HG03469 (cell line): ENCODE results near the gene POLDIP3.
"Not testable (repeated sequence)": the region's sequence is repeated elsewhere in the genome, so short reads cannot be mapped to it uniquely, and the experiment has no call there.

Experiments
- ATAC-seq: cut with Tn5 transposase; IDR thresholded peaks from one replicate; pipeline ENCODE4 v1.9.1; 2021; ENCODE audit warnings: mild to moderate bottlenecking, moderate library complexity, moderate number of reproducible peaks; ENCODE audit not compliant: unreplicated experiment

The POLDIP3 gene

DNA sequence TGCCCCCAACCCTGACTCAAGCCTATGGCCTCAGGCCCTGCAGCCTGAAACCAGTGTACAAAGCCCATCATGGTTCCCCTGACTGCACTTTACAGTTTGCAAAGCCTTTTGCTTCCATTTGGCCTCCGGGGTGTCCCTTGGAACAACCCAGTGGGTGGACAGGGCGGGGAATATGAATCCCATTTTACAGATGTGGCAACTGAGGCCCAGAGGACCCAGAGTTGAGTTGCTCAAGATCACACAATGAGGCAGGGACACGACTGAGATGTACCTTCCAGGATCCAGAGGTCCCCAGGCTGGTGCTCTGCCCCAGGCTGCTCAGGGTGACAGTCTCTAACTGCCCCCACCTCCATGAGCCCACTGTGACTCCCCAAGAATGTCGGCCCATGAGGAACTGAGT is 5.4 kb upstream of the POLDIP3 start:
- ATAC-seq: no peak

DNA sequence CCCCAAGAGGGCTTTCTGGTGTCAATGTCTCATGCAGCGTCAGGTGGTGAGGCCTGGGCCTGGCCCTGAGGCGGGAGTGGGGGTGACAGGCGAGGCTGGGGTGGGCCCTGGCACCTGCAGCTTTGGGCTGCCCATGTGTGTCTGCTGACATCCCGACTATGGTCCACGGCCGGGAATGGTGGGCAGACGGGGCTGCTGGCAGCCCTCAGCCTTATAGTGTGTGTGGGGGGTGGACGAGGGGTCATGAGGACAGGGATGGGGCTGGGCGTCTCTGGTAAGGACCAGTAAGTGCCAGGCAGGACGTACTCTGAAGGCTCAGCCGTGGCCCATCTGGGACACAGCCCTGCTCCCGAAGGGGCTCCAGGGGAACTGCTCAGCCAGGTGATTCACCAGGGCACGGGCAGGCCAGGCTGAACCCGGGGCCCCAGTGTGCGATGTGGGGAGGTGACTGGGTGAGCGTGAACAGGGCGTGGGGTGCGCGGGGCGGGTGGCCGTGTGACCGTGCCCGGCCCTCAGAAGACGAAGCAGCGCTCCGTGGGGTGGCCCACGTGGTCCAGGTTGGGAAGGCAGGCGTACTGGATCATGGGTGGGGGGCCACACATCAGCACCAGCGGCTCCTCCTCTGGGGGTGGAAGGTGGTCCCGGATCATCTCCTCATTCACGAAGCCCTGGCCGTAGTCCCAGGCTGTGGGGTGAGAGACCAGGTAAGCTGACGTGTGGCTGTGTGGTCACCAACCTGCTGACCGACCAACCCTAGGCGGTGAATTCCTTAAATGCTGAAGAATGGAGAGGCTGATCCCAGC is 4.8 kb upstream of the POLDIP3 start:
- ATAC-seq: no peak

DNA sequence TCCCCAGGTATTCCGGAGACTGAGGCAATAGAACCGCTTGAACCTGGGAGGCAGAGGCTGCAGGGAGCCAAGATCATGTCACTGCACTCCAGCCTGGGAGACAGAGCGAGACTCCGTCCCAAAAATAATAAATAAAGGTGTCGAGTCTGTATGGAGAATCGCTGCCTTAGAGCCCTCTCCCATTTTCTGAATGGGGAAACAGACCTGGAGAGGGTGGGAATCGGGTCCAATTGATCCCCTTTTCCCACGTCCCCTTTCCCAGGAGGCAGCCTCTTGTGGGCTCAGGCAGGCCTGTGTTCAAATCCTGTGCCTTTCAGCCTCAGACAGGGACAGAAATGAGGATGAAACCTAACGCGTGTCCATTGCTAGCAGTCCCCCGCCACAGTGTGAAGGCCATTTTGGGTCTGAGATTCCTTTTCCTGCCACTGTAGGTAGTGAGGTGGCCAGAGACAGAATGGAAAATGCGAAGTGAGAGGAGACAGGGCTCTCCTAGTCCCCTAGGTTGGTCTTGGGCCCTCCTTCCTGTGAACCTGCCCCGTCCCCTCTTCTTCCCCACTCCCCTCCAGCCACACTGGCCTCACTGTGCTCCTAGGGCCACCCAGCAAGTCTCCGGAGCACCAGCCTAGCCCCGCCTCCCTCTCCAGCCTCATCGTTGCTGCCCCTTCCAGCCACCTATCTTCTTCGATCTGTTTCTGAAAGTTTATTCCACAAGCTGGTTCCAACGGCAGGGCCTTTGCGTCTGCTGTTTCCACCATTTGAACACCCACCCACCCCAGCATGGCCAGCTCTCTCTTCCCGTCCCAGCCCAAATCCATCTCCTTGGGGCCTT is 2.7 kb upstream of the POLDIP3 start:
- ATAC-seq: no peak

DNA sequence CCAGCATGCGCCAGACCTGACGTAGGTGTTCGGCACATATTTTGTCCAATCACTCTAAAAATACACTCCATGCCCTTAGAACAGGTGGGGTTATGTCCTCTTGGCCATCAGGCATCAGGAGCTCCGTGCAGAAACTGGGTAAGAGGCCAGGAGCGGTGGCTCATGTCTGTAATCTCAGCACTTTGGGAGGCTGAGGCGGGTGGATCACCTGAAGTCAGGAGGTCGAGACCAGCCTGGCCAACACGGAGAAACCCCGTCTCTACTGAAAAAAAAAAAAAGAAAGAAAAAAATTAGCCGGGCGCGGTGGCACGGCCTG is 1.1 kb upstream of the POLDIP3 start:
- not testable (repeated sequence) for ATAC-seq

DNA sequence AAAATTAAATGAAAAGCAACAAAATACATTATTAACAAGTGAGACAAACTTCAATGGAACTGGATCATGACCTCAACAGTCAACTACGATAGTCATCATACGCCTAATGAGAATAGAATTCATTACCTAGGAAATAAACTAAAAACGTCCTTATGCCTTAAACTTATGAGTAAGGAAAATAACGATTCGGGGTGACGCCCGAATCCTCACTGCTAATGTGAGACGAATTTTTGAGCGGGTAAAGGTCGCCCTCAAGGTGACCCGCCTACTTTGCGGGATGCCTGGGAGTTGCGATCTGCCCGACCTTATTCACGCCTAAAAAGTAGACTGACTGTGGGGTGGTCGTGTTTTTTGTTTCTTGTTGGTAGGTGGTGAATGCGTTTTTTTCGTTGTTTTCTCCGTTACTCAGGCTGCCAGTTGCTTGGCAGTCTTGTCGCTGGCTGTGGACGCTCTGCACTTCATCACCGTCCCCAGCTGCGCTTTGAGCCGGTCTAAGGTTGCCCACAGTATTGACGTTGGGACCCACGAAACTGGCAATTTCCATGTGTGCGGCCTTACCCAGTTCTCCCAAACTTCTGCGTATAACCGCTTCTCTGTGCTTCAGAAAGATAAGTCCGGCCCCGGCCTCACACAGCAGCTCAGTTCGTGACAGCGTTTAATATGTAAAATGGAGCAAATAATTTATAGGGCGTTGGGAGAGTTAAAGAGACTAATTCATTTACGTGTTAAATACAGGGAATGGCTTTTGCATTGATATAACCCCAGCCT is 593 bp upstream of the POLDIP3 start:
- ATAC-seq: peak; percentile 36

DNA sequence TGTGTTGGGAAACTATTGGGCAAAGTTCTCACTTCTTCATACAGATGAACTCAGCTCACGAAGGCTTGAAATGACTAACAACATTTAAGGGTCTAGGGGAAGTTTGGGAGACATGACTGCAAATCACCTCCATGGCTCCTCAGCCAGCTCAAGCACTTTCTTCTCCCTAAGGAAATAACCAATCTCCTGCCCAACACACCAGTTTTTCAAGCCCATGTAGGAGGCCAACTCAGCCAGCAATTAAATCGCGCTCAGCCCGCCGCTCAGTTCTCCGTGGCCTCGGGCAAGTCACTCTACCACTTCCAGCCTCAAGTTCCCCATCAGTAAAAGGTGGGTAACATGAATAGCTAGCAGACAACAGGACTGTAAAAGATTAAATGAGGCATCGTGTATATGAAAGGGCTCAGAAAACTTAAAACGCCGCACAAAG is 796 bp downstream of the POLDIP3 start:
- ATAC-seq: no peak

DNA sequence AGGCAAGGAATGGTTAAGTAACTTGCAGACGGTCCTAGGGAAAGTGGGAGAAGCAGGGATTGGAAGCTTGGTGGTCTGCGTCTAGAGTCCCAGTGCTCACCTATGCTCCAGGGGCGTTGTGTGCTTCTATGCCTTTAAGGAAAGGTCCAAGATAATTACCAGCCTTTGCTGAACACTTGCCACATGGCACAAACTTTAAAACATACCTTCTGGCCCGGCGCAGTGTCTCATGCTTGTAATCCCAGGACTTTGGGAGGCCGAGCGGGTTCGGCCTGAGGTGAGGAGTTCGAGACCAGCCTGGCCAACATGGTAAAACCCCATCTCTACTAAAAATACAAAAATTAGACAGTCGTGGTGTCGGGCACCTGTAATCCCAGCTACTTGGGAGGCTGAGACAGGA is 2.3 kb downstream of the POLDIP3 start:
- no peak for ATAC-seq

DNA sequence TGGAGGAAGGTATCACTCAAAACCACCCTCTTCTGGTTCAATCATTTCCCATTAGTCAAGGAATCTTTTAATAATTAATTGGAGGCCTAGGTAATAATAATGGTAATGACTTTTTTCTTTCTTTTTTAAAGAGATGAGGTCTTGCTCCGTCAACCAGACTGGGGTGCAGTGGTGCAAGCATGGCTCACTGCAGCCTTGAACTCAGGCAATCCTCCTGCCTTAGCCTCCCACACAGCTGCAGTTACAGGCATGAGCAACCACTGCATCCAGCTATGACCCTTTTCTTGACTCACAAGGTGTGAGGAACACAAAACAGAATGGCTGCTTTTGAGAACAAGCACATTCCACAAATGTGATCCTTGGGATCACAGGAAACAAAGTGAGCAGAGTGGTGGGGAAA is 3.6 kb downstream of the POLDIP3 start:
- ATAC-seq: no peak

DNA sequence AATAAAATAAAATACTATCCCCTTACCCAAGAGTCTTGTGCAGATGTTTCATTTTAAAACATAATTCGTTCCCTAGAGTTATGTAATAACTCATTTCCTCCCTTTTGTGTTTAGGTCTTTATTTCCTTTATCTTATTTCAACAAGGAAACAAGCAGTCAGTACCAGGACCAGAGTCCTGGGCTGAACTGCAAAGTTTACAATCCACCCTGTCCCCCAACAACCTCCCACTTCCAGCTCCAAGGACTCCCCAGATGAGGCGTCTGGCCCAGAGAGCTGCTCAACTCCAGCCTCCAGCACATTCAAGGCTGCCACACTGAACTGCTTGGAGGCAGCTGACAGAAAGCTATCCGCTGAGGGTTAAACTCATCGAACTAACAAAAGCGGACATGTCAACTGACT is 4.5 kb downstream of the POLDIP3 start:
- ATAC-seq: no peak

DNA sequence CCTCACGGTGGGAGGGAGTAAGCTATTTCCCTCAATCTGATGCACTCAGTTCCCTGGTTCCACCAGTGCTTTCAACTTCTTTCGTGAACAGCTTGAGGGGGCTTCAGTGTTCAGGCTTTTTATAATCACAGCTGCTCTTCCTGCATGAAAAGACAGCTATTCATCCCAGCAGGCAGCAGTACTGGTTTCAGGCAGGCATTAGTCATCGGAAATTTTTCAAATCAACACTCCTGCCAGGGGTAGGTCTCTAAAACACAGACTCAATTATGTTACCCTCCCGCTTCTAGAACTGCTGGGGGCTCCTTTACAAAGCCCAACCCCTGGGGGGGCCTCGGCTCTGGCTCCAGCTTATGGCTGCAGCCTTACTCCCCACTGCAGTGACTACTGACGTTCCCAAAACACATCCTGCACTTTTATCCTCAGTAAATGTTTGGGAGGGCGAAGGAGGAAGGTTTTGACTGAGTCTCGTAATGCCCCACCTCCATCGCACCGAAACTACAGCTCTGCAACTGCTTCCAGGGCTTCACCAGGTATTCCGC is 5.8 kb downstream of the POLDIP3 start:
- no peak for ATAC-seq

DNA sequence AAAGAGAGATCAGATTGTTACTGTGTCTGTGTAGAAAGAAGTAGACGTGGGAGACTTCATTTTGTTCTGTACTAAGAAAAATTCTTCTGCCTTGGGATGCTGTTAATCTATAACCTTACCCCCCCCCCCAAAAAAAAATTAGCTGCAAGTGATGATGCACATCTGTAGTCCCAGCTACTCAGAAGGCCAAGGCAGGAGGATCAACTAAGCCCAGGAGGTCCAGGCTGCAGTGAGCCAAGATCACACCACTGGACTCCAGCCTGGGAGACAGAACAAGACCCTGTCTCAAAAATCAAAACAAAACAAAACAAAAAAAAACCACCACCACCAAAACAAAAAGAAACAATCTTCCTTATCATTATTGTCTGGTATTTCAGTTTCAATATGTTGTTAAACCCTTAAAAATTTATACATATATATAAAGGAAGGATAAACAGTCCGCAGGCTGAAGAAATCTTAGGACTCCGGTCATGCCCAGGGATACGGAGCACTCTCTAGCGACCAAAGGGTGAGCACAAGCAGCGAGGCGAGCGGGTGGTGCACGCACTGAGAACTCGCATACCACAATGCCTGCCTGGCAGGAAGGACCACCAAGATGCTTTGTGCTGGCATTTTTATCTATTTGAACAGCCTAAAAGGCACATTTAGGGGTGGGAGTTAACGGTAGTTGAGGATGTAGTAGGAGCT is 6.4 kb downstream of the POLDIP3 start:
- no peak for ATAC-seq

DNA sequence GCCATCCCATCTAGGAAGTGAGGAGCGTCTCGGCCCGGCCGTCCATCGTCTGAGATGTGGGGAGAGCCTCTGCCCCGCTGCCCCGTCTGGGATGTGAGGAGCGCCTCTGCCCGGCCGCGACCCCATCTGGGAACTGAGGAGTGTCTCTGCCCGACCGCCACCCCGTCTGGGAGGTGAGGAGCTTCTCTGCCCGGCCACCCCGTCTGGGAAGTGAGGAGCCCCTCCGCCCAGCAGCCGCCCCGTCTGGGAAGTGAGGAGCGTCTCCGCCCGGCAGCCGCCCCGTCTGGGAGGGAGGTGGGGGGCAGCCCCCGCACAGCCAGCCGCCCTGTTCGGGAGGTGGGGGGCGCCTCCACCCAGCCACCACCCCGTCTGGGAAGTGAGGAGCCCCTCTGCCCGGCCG is 7.0 kb downstream of the POLDIP3 start:
- not testable (repeated sequence) for ATAC-seq

DNA sequence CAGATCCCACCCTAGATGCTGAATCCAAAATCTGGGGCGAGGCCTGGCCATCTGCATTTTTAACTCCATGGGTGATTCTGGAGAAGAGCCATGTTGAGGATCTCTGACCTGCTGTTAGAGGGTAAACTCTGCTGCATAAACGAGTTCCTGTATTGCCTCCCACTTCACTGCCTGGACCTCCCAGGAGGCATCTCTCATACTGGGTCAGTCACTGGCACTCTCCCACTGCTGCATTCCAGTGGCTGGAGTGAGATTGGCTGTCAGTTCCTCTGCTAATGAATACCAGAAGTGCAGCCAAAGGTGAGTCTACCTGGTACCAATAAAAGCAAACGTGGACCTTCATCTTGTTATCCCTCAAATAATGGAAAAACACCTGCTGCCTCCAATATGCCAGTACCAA is 10.3 kb downstream of the POLDIP3 start:
- no peak for ATAC-seq

DNA sequence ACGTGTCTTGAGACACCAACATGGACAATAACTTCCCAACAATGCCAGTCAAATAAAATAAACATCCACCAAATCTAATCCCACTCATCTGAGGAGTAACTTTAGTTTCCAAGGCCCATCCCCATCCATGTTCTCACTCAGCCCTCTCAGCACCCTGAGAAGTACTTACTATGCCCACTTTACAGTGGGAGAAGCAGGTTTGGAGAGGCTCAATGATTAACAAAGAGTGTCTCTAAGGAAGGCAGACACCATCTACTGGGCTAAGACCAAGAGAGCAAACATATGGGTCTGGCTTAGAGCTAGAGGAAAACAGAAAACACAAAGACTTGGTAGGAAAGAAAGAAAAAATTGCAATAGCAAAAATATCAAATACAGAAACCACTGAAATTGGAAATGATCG is 11.3 kb downstream of the POLDIP3 start:
- ATAC-seq: no peak

DNA sequence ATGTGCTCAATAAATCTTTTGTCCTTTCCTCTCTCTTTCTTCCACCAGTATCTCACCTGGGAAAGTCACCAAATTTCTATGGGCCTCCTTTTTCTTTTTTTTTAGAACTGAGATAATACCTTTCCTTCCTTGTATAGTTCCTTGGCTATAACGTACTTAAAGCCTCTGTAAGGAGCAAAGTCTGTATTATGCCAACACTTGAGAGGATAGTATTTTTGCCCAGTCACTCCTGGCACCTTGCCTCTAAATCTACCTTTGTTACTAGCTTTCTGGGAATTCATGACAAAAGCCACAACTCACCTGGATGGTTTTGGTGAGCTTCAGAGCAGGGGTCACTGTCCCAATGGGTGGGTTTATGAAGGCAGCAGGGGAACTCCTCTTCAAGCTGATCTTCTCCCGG is 12.2 kb downstream of the POLDIP3 start:
- ATAC-seq: no peak

DNA sequence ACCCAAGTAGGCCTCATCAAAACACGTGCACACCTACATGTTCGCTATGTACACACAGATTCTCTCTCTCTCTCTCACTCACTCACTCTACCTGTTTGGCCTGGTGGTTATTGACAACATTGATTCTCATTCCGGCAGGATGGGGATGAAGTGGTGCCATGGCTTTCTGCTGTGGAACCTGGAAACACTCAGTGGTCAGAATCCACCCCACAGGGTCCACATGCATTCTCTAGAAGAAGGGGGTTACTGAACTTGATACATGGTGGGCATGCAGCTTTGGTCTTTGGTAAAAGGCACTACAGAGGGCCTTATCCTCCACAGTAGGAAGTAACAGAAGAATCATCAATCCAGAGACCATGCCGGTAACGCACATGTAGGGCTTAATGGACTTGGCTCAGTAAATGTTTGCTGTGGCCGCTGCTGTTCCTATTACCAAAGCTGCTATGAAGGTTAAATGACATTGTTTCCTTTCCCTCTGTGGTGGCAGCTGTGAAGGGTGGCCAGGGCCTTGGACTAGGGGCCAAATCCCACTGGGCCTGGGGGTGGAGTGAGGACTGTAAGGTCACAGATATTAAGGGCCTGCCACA is 12.7 kb downstream of the POLDIP3 start:
- no peak for ATAC-seq

DNA sequence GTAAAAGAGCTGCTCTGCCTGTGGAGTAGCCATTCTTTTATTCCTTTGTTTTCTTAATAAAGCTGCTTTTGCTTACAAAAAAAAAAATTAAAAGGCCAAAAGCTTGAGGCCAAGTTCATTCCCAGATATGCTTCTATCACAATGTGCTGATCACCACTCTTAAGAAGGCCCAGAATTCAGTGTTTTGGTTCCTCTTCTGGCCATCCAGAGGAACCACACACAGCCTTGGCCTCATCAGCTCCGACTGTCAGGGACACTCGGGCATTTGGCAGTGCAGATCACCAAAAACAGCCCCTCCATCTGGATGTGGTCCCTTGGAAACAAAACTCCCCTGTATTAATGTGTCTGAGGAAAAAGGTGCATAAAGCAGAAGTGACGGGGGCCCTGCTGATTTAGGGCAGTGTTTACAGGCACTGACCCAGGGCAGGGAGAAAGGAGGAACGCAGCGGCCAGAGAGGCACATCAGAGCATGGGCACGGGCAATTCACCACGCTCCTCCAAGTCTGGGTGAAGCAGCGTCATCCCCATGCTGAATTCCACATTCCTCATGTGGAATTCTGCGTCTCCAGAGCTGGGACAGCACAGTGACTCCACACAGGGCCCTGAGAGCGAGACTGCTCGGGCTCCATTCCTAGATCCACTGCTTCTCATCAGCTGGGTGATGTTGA is 17.7 kb downstream of the POLDIP3 start:
- no peak for ATAC-seq

DNA sequence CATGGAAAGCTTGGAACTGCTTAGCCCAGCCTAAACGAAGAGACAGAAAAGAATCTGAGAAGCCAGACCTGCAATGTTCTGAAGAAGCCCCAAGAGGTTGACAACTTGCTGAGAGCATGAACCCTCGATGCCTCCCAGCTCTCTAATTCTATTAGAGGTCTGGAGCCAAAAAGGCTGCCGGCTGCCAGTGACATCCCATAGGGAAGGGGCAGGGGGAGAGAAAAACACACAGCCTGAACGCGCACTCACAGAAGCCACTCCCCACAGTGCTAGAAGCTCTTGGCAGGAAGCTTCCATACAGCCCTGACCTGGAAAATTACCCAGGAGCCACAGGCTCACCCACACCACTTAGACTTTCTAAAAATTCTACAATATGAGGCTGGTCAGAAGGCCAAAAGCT is 18.3 kb downstream of the POLDIP3 start:
- no peak for ATAC-seq

DNA sequence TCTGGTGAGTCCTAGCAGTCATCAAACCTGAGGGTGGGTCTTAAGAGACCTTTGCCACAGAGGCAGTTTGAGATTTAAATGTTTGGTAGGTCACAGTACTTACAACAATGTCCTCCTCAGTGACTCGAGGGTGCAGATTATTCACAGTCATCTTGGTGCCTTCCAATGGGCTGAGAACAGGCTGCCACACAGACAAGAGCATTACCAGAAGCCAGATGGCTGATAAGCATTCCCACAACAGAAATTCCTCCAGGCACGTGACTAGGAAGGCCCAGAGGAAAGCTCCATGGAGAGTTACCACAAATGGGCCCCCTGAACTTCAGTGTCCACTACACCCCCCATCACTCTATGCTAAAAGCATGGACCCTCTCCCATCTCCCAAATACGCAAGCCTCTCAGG is 19.2 kb downstream of the POLDIP3 start:
- ATAC-seq: no peak

DNA sequence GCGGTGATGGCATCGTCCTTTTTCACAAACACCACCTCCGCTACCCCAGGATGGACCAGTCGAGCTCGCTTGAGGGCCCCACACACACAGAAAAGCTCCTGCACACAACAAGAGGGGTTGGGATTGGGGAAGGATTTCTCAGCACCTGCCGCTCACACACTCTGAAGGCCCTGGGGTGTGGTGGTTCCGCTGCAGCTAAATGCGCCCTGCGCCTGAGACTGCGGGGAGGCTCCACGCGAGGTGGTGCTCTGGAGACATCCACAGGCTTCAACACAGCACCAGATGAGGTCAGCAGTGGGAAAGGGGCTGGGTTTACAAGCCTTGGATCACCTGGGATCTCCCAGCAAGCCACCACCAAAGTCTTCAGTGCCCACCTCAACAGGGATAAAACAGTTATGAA is 22.7 kb downstream of the POLDIP3 start:
- ATAC-seq: no peak
